IPS-11a (cell line): ENCODE results near the gene HPCA.

Experiments
- H3K4me3 ChIP-seq: one replicate; pipeline ENCODE4 v1.5.1; 2013; ENCODE audit warnings: low read depth, low read length, control low read depth

HPCA gene

DNA sequence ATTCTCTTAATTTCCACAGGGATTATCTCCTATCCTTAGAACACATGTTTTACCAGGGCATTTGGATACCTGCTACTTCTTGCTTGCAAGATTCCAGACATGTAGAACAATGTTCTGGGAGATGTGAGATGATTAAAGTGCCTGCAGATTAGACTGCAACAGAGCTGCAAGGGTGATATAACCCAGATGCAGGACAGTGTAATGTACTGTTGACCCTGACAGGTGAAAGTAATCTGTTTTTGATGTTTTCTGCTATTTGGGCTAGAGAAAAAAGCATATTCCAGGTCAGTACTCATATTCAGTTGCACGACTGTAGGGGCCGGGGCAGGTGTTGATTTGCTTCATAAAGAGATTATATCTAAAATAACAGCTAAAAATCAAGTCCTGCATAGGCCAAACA lies 42.0 kb downstream of the HPCA start:
- H3K4me3 ChIP-seq = no peak overlapping the region

DNA sequence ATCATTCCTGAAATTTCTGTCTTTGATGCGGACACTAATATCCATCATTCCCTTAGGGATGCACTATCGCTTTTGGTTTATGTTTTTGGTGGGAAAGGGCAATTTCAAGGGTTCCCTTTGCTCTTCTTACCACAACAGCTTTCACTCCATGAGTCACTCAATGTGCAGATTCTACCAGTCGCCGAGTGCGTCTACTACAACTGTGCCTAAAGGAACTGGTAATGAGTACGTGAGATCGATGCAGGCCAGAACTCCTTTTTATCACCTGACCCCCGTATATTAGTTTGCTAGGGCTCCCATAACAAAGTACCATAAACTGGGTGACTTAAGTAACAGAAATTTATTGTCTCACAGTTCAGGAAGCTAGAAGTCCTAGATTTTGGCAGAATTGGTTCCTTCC lies 42.4 kb downstream of the HPCA start:
- no peak overlapping the region for H3K4me3 ChIP-seq

DNA sequence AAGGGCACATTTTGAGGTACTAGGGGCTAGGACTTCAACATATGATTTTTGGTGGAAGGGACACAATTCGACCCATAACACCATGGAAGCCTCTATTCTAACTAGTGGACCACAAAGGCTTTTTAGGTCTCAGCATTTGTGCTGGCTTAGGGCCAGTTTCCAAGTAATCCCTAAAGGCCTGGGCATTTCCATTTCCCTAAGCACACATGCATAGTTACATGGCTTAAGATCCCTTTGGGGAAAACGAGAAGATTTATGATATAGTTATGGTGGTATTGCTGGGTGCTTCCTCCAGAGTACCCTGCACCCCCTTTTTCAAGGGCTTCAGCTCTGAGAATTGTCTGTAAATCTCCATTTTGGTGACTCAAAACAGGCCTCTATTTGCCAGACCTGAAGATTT lies 43.1 kb downstream of the HPCA start:
- H3K4me3 ChIP-seq = no peak overlapping the region

DNA sequence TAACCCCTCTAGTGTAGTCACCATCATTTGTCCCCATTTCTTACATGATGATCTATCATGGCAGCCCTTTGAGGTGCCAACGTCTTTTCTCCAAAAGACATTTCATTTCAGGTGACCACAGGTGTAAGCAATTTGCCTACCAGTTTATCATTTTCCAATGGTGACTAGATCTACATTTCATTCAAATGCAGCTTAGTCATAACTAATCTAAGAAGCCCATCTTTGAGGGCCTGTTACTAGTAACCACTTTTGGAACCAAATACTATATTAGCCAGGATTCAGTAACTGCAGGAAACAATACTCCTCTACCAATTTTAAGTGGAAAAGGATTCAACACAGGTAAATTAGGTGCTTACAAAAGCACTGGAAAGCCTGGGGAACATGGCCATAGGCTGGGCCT lies 45.5 kb downstream of the HPCA start:
- no peak overlapping the region for H3K4me3 ChIP-seq

DNA sequence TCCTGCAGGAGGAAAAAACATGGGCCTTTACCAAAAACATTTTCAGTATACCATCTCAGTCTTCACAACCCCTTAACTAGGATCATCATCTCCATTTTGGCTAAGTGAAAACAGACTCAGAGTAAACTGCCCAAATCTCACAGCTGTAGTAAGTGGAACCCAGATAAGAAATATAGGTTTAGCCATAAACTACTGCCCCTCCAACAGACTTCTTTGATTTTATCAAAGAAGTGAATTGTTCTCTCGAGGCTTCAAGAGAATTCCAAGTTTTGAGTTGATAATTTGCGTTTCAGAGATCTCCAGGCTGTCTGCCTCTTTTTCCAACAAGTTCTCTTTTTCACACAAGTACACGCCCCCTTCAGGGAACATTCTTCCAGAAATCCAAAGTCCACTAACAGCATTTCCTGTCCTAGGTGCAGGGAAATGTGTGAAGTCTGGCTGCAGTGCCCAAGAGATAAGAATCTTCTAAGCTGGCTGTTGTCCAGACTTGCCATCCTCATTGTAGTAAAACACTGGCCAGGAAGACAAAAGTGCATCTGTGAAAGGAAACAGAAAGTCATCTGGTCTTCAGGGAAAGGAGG lies 47.5 kb downstream of the HPCA start:
- no peak overlapping the region for H3K4me3 ChIP-seq

DNA sequence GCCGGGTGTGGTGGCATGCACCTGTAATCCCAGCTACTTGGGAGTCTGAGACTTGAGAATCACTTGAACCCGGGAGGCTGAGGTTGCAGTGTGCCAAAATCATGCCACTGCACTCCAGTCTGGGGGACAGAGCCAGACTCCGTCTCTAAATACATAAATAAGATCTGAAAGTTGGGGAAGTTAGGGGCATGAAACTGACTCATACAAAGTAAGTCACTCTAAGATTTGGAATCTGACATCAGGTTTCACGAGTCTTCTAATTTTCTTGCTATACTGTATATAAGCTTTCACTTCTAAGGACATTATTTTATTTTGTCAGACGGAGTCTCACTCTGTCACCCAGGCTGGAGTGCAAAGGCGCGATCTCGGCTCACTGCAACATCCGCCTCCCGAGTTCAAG lies 48.2 kb downstream of the HPCA start:
- no peak overlapping the region for H3K4me3 ChIP-seq

DNA sequence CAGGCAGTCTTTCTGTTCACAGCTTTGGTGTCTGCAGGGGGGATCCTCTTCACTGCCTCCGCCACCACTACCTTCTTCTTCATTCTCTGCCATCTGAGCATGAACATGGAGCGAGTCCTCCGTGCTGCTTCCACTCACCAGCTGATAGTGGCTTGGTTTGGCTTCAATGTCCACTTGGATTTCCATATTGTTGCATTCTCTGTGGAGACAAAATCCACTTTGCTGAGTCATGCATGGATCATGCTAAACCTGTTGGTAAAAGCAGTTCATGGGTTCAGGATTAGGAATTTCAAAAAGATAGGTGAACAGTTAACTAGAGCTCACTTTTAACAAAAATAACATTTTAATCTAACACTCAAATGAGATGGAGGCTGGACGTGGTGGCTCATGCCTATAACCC lies 50.8 kb downstream of the HPCA start:
- no peak overlapping the region for H3K4me3 ChIP-seq

DNA sequence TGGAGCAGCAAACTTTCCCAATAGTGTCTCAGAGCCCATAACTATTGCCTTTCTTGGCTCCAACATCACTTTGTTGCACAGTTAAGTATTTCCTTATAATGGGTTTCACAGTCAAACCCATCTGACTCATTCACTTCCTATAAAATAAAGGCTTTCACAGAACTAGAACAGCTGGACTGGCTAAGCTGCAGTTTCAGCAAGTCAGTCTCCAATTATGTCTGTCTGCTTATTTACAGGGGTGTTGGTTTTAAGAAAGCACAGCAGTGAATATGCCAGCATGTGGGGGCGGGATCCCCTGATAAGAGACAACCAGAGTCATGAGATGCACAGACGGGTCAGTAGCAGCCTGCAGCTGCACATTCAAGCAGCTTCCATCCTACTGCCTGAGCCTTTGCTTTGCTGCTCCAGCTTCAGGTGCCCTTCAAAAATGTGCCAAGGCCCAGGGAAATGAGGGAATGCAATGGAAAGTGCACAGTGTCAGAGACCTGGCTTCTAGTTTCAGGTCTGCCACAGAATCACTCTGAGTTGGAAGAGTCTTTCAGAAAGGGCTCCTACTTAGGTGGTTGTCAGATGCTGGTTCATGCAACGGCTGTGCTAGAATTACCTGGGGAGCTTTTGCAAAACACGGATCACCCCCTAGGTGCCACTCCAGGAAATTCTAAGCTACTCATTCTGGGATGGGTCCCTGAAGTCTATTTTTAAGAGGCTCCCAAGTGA lies 53.5 kb downstream of the HPCA start:
- no peak overlapping the region for H3K4me3 ChIP-seq

DNA sequence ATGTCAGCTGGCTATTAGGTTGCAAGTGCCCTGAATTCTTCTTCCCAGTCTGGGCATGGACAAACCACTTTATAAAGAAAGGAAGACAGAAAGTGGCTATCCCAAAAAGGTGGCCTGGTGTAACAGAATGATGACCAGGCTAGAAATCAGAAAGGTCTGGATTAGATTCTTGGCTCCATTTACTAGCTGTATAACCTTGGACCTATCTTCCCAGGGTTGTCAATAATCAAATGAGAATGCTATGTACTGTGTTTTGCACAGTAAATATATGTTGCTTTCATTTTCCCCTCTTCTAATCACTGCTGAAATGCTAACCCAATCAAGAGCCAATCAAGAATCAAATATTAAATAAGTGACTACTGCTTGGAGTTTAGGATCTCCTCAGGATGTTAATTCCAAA lies 57.9 kb downstream of the HPCA start:
- H3K4me3 ChIP-seq = no peak overlapping the region
